Measurements from ENCODE around the gene ADCY7. TPM values are rescaled to one million over a fixed set of nuclear protein-coding genes. Genes with fewer than 3 reads are reported as not detected.

ADCY7 gene
- total RNA-seq, 1 donor from 2014 or later: 30.3 TPM

GRCh38 chr16:50251375-50252081, 14.8 kb upstream of the ADCY7 start:
- Histone ChIP-seq H3K79me2 (ENCODE audit: insufficient read depth, low read length) (no peaks in the 10 kb centered on the region), H4K20me1 (ENCODE audit: insufficient read depth, low read length) (no peaks in the 10 kb centered on the region), H3K4me2 (ENCODE audit: low read length) (peak overlapping the region; percentile 61), H3K27me3 (ENCODE audit: insufficient read depth, low read length) (peaks cover 10% of the 10 kb centered on the region), H3K4me1 (ENCODE audit: insufficient read depth, low read length) (peaks cover 18% of the 10 kb centered on the region), H3K27ac (ENCODE audit: low read depth, low read length) (peak overlapping the region; percentile 28), H2AFZ (ENCODE audit: low read depth, low read length) (peak overlapping the region; percentile 30), H3K9ac (ENCODE audit: low read length) (peak overlapping the region; percentile 3), H3K9me3 (ENCODE audit: insufficient read depth, low read depth, low read length) (no peaks in the 10 kb centered on the region), H3K36me3 (ENCODE audit: insufficient read depth, low read length) (no peaks in the 10 kb centered on the region), H3K4me3 (ENCODE audit: insufficient read depth, low read depth, low read length) (no peak overlapping the region)
- FAIRE-seq (peak; percentile 59), DNase-seq (ENCODE audit: low read depth) (peak; percentile 96)
- Mint-ChIP-seq H3K9me3 (ENCODE audit: unreplicated experiment) (peaks cover 2% of the 10 kb centered on the region), H3K4me3 (ENCODE audit: unreplicated experiment) (peak overlapping the region; percentile 2), H3K4me1 (ENCODE audit: low read depth, unreplicated experiment) (peaks cover 22% of the 10 kb centered on the region), H3K27ac (ENCODE audit: unreplicated experiment) (peak overlapping the region; percentile 16), H3K36me3 (ENCODE audit: low read depth, unreplicated experiment) (peaks cover 6% of the 10 kb centered on the region), H3K27me3 (ENCODE audit: low read depth, unreplicated experiment) (no peaks in the 10 kb centered on the region)
- TF ChIP-seq EZH2 (IDR thresholded peaks at IDR 0.05; ENCODE audit: insufficient read depth, low read length): no peak
- TF ChIP-seq, protein P1, sequence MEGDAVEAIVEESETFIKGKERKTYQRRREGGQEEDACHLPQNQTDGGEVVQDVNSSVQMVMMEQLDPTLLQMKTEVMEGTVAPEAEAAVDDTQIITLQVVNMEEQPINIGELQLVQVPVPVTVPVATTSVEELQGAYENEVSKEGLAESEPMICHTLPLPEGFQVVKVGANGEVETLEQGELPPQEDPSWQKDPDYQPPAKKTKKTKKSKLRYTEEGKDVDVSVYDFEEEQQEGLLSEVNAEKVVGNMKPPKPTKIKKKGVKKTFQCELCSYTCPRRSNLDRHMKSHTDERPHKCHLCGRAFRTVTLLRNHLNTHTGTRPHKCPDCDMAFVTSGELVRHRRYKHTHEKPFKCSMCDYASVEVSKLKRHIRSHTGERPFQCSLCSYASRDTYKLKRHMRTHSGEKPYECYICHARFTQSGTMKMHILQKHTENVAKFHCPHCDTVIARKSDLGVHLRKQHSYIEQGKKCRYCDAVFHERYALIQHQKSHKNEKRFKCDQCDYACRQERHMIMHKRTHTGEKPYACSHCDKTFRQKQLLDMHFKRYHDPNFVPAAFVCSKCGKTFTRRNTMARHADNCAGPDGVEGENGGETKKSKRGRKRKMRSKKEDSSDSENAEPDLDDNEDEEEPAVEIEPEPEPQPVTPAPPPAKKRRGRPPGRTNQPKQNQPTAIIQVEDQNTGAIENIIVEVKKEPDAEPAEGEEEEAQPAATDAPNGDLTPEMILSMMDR (IDR thresholded peaks at IDR 0.05; ENCODE audit: insufficient read depth, low read depth, low read length): no peak

GRCh38 chr16:50252082-50252611, 14.2 kb upstream of the ADCY7 start:
- Histone ChIP-seq H3K4me2 (ENCODE audit: low read length) (peak overlapping the region; percentile 61), H4K20me1 (ENCODE audit: insufficient read depth, low read length) (no peaks in the 10 kb centered on the region), H3K4me3 (ENCODE audit: insufficient read depth, low read depth, low read length) (no peak overlapping the region), H3K36me3 (ENCODE audit: insufficient read depth, low read length) (no peaks in the 10 kb centered on the region), H3K27me3 (ENCODE audit: insufficient read depth, low read length) (peaks cover 10% of the 10 kb centered on the region), H2AFZ (ENCODE audit: low read depth, low read length) (no peak overlapping the region), H3K9ac (ENCODE audit: low read length) (no peak overlapping the region), H3K9me3 (ENCODE audit: insufficient read depth, low read depth, low read length) (no peaks in the 10 kb centered on the region), H3K4me1 (ENCODE audit: insufficient read depth, low read length) (peaks cover 14% of the 10 kb centered on the region), H3K79me2 (ENCODE audit: insufficient read depth, low read length) (no peaks in the 10 kb centered on the region), H3K27ac (ENCODE audit: low read depth, low read length) (no peak overlapping the region)
- Mint-ChIP-seq H3K27me3 (ENCODE audit: low read depth, unreplicated experiment) (no peaks in the 10 kb centered on the region), H3K9me3 (ENCODE audit: unreplicated experiment) (peaks cover 2% of the 10 kb centered on the region), H3K4me3 (ENCODE audit: unreplicated experiment) (no peak overlapping the region), H3K27ac (ENCODE audit: unreplicated experiment) (no peak overlapping the region), H3K4me1 (ENCODE audit: low read depth, unreplicated experiment) (peaks cover 17% of the 10 kb centered on the region), H3K36me3 (ENCODE audit: low read depth, unreplicated experiment) (peaks cover 2% of the 10 kb centered on the region)
- FAIRE-seq (no peak), DNase-seq (ENCODE audit: low read depth) (no peak)
- TF ChIP-seq, protein P1 (IDR thresholded peaks at IDR 0.05; ENCODE audit: insufficient read depth, low read depth, low read length): no peak
- TF ChIP-seq EZH2 (IDR thresholded peaks at IDR 0.05; ENCODE audit: insufficient read depth, low read length): no peak
